Astrocyte (in vitro differentiated cells and primary cell): ENCODE measurements around the gene LILRB5. TPM values are rescaled to one million over a fixed set of nuclear protein-coding genes. Genes with fewer than 3 reads are reported as not detected.
"Not testable (repeated sequence)": the region's sequence is repeated elsewhere in the genome, so short reads cannot be mapped to it uniquely, and the experiment has no call there.

Experiments
- DNase-seq: peaks from one replicate; pipeline ENCODE4 v3.0.0-alpha.2; 2010; ENCODE audit warnings: low read depth
- FAIRE-seq: peaks from 2 replicates; lab custom pipeline; 2011; peaks lifted over from hg19 to GRCh38; lab: Jason Lieb, UNC
- H2AFZ ChIP-seq: 2 replicates; pipeline ENCODE4 v1.6.0; 2012; ENCODE audit warnings: low read depth, low read length, inconsistent platforms
- H3K27ac ChIP-seq: 2 replicates; pipeline ENCODE4 v1.5.1; 2011; ENCODE audit warnings: low read depth, low read length, inconsistent platforms
- H3K27me3 ChIP-seq: 2 replicates; pipeline ENCODE4 v1.6.0; 2011; ENCODE audit warnings: low read length, inconsistent platforms; ENCODE audit not compliant: insufficient read depth
- H3K36me3 ChIP-seq: 2 replicates; pipeline ENCODE4 v1.5.1; 2011; ENCODE audit warnings: low read length, inconsistent platforms; ENCODE audit not compliant: insufficient read depth
- H3K4me1 ChIP-seq: 2 replicates; pipeline ENCODE4 v1.5.1; 2011; ENCODE audit warnings: low read length, inconsistent platforms; ENCODE audit not compliant: insufficient read depth
- H3K4me2 ChIP-seq: 2 replicates; pipeline ENCODE4 v1.6.0; 2012; ENCODE audit warnings: low read length, inconsistent platforms
- H3K4me3 ChIP-seq: 2 replicates; pipeline ENCODE4 v1.5.1; 2011; ENCODE audit warnings: low read depth, mild to moderate bottlenecking, low read length, inconsistent platforms; ENCODE audit not compliant: insufficient read depth
- H3K79me2 ChIP-seq: 2 replicates; pipeline ENCODE4 v1.6.0; 2012; ENCODE audit warnings: mild to moderate bottlenecking, low read length, inconsistent platforms; ENCODE audit not compliant: insufficient read depth
- H3K9ac ChIP-seq: 2 replicates; pipeline ENCODE4 v1.6.0; 2012; ENCODE audit warnings: mild to moderate bottlenecking, low read length, inconsistent platforms
- H3K9me3 ChIP-seq: 2 replicates; pipeline ENCODE4 v1.5.1; 2012; ENCODE audit warnings: low read depth, mild to moderate bottlenecking, low read length, inconsistent platforms; ENCODE audit not compliant: insufficient read depth
- H4K20me1 ChIP-seq: 2 replicates; pipeline ENCODE4 v1.6.0; 2012; ENCODE audit warnings: low read length, inconsistent platforms; ENCODE audit not compliant: insufficient read depth
- H3K27ac Mint-ChIP-seq: one replicate; pipeline ENCODE4 v1.8.0; 2021; ENCODE audit warnings: mild to moderate bottlenecking, mixed read lengths; ENCODE audit not compliant: unreplicated experiment
- H3K27me3 Mint-ChIP-seq: one replicate; pipeline ENCODE4 v1.8.0; 2021; ENCODE audit warnings: low read depth, mixed read lengths; ENCODE audit not compliant: unreplicated experiment
- H3K36me3 Mint-ChIP-seq: one replicate; pipeline ENCODE4 v1.8.0; 2021; ENCODE audit warnings: low read depth, mixed read lengths; ENCODE audit not compliant: unreplicated experiment
- H3K4me1 Mint-ChIP-seq: one replicate; pipeline ENCODE4 v1.8.0; 2021; ENCODE audit warnings: low read depth, mixed read lengths; ENCODE audit not compliant: unreplicated experiment
- H3K4me3 Mint-ChIP-seq: one replicate; pipeline ENCODE4 v1.8.0; 2021; ENCODE audit warnings: mild to moderate bottlenecking, moderate library complexity, mixed read lengths; ENCODE audit not compliant: unreplicated experiment
- H3K9me3 Mint-ChIP-seq: one replicate; pipeline ENCODE4 v1.8.0; 2021; ENCODE audit warnings: mild to moderate bottlenecking, mixed read lengths; ENCODE audit not compliant: unreplicated experiment
- CTCF ChIP-seq: IDR thresholded peaks from 2 replicates; pipeline ENCODE4 v1.5.1; 2011; ENCODE audit warnings: low read depth, mild to moderate bottlenecking, inconsistent platforms, low read length, moderate library complexity; ENCODE audit not compliant: insufficient read depth
- EZH2 ChIP-seq: IDR thresholded peaks from 2 replicates; pipeline ENCODE4 v1.6.1; 2012; ENCODE audit warnings: mild to moderate bottlenecking, low read length, inconsistent platforms; ENCODE audit not compliant: insufficient read depth
- total RNA-seq: library from RNA; stranded (reverse); gene quantifications from 2 replicates; pipeline ENCODE4 v1.2.1, GENCODE V29; 2021

The LILRB5 gene
- total RNA-seq, 1 donor from 2014 or later, result not detected

GRCh38 chr19:54282686-54283470 is 25.8 kb upstream of the LILRB5 start:
- Histone ChIP-seq H3K9me3 (no peaks in the 10 kb centered on the region), H4K20me1 (no peaks in the 10 kb centered on the region), H3K79me2 (no peaks in the 10 kb centered on the region), H3K36me3 (no peaks in the 10 kb centered on the region), H2AFZ (no peak overlapping the region), H3K27ac (no peak overlapping the region), H3K27me3 (no peaks in the 10 kb centered on the region), H3K4me1 (peaks cover 1% of the 10 kb centered on the region), H3K4me2 (no peak overlapping the region), H3K4me3 (no peak overlapping the region), H3K9ac (no peak overlapping the region)
- TF ChIP-seq CTCF, result no peak
- TF ChIP-seq EZH2, result no peak
- peaks cover 9% of the 10 kb centered on the region for H3K9me3 Mint-ChIP-seq
- peaks cover 7% of the 10 kb centered on the region for H3K4me1 Mint-ChIP-seq
- peaks cover 54% of the 10 kb centered on the region for H3K27me3 Mint-ChIP-seq
- DNase-seq, result no peak
- no peak overlapping the region for H3K4me3 Mint-ChIP-seq
- FAIRE-seq, result no peak
- no peaks in the 10 kb centered on the region for H3K36me3 Mint-ChIP-seq
- no peak overlapping the region for H3K27ac Mint-ChIP-seq

GRCh38 chr19:54281729-54282075 is 24.6 kb upstream of the LILRB5 start:
- peaks cover 57% of the 10 kb centered on the region for H3K27me3 Mint-ChIP-seq
- H3K27ac Mint-ChIP-seq, H3K4me3 Mint-ChIP-seq, H3K36me3 ChIP-seq, H3K4me3 ChIP-seq, H3K27ac ChIP-seq, FAIRE-seq, H3K4me1 ChIP-seq, H3K79me2 ChIP-seq, H3K4me1 Mint-ChIP-seq, H4K20me1 ChIP-seq, H2AFZ ChIP-seq, H3K4me2 ChIP-seq, H3K9ac ChIP-seq, H3K9me3 ChIP-seq, H3K9me3 Mint-ChIP-seq, H3K27me3 ChIP-seq, H3K36me3 Mint-ChIP-seq, DNase-seq: not testable (repeated sequence)

GRCh38 chr19:54281007-54281728 is 24.1 kb upstream of the LILRB5 start, which contains the start of gene LILRB2:
TSS of gene LILRB2 (minus strand) at chr19:54281110. CDS start at chr19:54280496, 614 bp downstream.
- no peak for DNase-seq
- no peaks in the 10 kb centered on the region for H3K27me3 ChIP-seq
- no peaks in the 10 kb centered on the region for H3K36me3 Mint-ChIP-seq
- peaks cover 61% of the 10 kb centered on the region for H3K27me3 Mint-ChIP-seq
- no peak for FAIRE-seq
- no peaks in the 10 kb centered on the region for H4K20me1 ChIP-seq
- H3K4me3 ChIP-seq, result no peak within 1 kb of the TSS
- TF ChIP-seq EZH2, result no peak
- TF ChIP-seq CTCF, result no peak
- no peaks in the 10 kb centered on the region for H3K4me1 ChIP-seq
- H3K36me3 ChIP-seq, result no peaks in the 10 kb centered on the region
- H3K4me3 Mint-ChIP-seq, result no peak within 1 kb of the TSS
- H3K4me1 Mint-ChIP-seq, result no peaks in the 10 kb centered on the region
- no peak within 1 kb of the TSS for H3K4me2 ChIP-seq
- H3K27ac ChIP-seq, result no peak within 1 kb of the TSS
- H3K27ac Mint-ChIP-seq, result no peak within 1 kb of the TSS
- no peak within 1 kb of the TSS for H3K9ac ChIP-seq
- H3K9me3 Mint-ChIP-seq, result peaks cover 6% of the 10 kb centered on the region
- H3K9me3 ChIP-seq, result no peaks in the 10 kb centered on the region
- no peak within 1 kb of the TSS for H2AFZ ChIP-seq
- H3K79me2 ChIP-seq, result no peaks in the 10 kb centered on the region

GRCh38 chr19:54280441-54280840 is 23.4 kb upstream of the LILRB5 start:
- not testable (repeated sequence) for H3K9me3 Mint-ChIP-seq, H3K9ac ChIP-seq, H3K27ac Mint-ChIP-seq, H3K4me3 ChIP-seq, H3K4me1 ChIP-seq, H3K27ac ChIP-seq, H3K9me3 ChIP-seq, H3K4me3 Mint-ChIP-seq, DNase-seq, H3K36me3 ChIP-seq, H3K79me2 ChIP-seq, H3K36me3 Mint-ChIP-seq, H3K4me2 ChIP-seq, H3K27me3 ChIP-seq, H3K4me1 Mint-ChIP-seq, FAIRE-seq, H2AFZ ChIP-seq, H4K20me1 ChIP-seq
- peaks cover 63% of the 10 kb centered on the region for H3K27me3 Mint-ChIP-seq
